HepG2 (cell line): Measurements from ENCODE around the gene KDM1B.
A peak's percentile ranks its signal among the peaks of the same experiment; 100 is the strongest.

Source experiments
- NFYC ChIP-seq: IDR thresholded peaks from 2 replicates; pipeline ENCODE4 v1.6.1; 2016; ENCODE audit warnings: missing genetic modification reagents, missing compliant biosample characterization
- ZNF24 ChIP-seq: fragments of 450-650 bp; IDR thresholded peaks from 2 replicates; pipeline ENCODE4 v1.6.1; 2017; ENCODE audit warnings: antibody characterized with exemption, mild to moderate bottlenecking
- TF ChIP-seq, protein P1 (sequence below): fragments of 450-650 bp; IDR thresholded peaks from 2 replicates; pipeline ENCODE4 v1.6.1; 2016
- TF ChIP-seq, protein P2 (sequence below): sonication (generic); formaldehyde crosslinking; IDR thresholded peaks from 2 replicates; pipeline ENCODE4 v1.5.0; 2020; ENCODE audit warnings: mild to moderate bottlenecking, missing genetic modification reagents, moderate library complexity

GRCh38 chr6:18122128-18123093 is 32.8 kb upstream of the KDM1B start, which contains the start of gene NHLRC1:
- peak; percentile 68 for TF ChIP-seq NFYC (CRISPR knock-in tag)
- TF ChIP-seq, protein P1, sequence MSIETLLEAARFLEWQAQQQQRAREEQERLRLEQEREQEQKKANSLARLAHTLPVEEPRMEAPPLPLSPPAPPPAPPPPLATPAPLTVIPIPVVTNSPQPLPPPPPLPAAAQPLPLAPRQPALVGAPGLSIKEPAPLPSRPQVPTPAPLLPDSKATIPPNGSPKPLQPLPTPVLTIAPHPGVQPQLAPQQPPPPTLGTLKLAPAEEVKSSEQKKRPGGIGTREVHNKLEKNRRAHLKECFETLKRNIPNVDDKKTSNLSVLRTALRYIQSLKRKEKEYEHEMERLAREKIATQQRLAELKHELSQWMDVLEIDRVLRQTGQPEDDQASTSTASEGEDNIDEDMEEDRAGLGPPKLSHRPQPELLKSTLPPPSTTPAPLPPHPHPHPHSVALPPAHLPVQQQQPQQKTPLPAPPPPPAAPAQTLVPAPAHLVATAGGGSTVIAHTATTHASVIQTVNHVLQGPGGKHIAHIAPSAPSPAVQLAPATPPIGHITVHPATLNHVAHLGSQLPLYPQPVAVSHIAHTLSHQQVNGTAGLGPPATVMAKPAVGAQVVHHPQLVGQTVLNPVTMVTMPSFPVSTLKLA, result peak; percentile 30; the same call in 1 of the 2 replicates
- TF ChIP-seq, protein P2, sequence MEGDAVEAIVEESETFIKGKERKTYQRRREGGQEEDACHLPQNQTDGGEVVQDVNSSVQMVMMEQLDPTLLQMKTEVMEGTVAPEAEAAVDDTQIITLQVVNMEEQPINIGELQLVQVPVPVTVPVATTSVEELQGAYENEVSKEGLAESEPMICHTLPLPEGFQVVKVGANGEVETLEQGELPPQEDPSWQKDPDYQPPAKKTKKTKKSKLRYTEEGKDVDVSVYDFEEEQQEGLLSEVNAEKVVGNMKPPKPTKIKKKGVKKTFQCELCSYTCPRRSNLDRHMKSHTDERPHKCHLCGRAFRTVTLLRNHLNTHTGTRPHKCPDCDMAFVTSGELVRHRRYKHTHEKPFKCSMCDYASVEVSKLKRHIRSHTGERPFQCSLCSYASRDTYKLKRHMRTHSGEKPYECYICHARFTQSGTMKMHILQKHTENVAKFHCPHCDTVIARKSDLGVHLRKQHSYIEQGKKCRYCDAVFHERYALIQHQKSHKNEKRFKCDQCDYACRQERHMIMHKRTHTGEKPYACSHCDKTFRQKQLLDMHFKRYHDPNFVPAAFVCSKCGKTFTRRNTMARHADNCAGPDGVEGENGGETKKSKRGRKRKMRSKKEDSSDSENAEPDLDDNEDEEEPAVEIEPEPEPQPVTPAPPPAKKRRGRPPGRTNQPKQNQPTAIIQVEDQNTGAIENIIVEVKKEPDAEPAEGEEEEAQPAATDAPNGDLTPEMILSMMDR, result peak; percentile 100
- TF ChIP-seq ZNF24, result no peak
